GM18867 (cell line): ENCODE measurements around the gene RPS6KA3.

Experiments used
- ATAC-seq: cut with Tn5 transposase; IDR thresholded peaks from one replicate; pipeline ENCODE4 v1.9.1; 2021; ENCODE audit warnings: mild to moderate bottlenecking, moderate library complexity; ENCODE audit not compliant: unreplicated experiment

RPS6KA3 gene

DNA sequence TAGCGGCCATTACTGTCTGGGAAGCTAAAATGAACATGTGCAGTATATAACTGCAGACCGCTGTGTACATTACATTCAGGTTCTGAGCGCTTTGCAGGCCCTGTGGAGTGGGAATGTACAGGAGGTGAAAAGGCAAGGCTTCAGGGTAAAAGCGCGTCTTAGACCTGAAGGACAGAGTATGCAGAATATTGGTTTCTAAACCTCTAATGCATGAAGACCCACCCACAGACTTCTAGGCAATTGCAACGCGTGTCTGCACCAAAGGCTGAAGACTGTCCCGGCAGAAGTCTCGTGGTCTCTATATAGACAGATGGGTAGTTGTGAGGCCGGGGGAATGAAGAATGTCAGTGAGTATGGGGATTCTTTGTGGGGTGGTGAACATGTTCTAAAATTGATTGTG, 155.4 kb downstream of the RPS6KA3 start:
- no peak for ATAC-seq

DNA sequence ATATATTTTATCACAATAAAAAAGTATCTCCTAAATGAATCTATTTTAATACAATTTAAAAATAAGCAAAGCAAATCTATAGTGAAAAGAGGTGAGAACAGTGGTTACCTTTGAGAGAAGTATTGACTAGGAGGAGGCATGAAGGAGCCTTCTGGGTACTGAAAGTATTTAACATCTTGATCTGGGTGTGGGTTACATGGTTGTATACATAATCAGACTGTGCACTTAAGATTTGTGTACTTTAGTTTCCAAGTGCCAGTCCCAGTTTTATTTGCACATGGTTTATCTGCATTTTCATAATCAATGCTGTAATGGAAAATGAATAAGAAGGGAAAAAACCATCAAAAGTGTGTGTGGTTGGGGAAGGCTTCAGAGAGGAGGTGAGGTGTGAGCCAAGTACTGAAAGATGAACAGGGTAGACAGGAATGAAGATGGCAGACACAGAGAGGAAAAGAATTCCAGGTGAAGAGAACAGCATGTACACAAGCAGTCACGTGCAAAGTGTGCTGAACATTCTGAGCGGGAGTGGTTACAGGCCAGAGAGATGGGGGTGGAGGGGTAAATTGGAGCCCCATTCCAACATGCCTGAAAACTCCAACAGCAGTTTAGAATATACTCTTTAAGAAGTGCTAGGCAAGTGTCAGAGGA, 164.7 kb downstream of the RPS6KA3 start:
- no peak for ATAC-seq
